GM18868 (cell line): ENCODE results near the gene CHD9NB.

Experiments
- ATAC-seq: cut with Tn5 transposase; IDR thresholded peaks from one replicate; pipeline ENCODE4 v1.9.1; 2021; ENCODE audit warnings: mild to moderate bottlenecking, moderate library complexity; ENCODE audit not compliant: unreplicated experiment

The CHD9NB gene

GRCh38 chr16:53036066-53036465 lies 16.6 kb downstream of the CHD9NB start:
- no peak for ATAC-seq

GRCh38 chr16:53035176-53035942 lies 17.3 kb downstream of the CHD9NB start:
- no peak for ATAC-seq

GRCh38 chr16:53034306-53034705 lies 18.4 kb downstream of the CHD9NB start:
- ATAC-seq: no peak

GRCh38 chr16:53031323-53031942 lies 21.3 kb downstream of the CHD9NB start:
- no peak for ATAC-seq

GRCh38 chr16:53029971-53030370 lies 22.7 kb downstream of the CHD9NB start:
- no peak for ATAC-seq

- ATAC-seq: no peak
Observed at GRCh38 chr16:53024045-53024444, 28.7 kb downstream of the CHD9NB start.

GRCh38 chr16:53022374-53022773 lies 30.3 kb downstream of the CHD9NB start:
- peak; percentile 82 for ATAC-seq

- ATAC-seq: no peak
Observed at GRCh38 chr16:53018834-53019416, 33.8 kb downstream of the CHD9NB start.

- no peak for ATAC-seq
Observed at GRCh38 chr16:53014287-53014686, 38.4 kb downstream of the CHD9NB start.

- no peak for ATAC-seq
Observed at GRCh38 chr16:53007095-53007494, 45.6 kb downstream of the CHD9NB start.

GRCh38 chr16:52997922-52998321 lies 54.8 kb downstream of the CHD9NB start:
- no peak for ATAC-seq

- no peak for ATAC-seq
Observed at GRCh38 chr16:52994942-52995341, 57.8 kb downstream of the CHD9NB start.

GRCh38 chr16:52993179-52993578 lies 59.5 kb downstream of the CHD9NB start:
- no peak for ATAC-seq

GRCh38 chr16:52991572-52991971 lies 61.1 kb downstream of the CHD9NB start:
- ATAC-seq: no peak
